GM12864 (cell line): ENCODE results near the gene NRCAM.

Experiments used
- DNase-seq: peaks from one replicate; pipeline ENCODE4 v3.0.0-alpha.2; 2011; ENCODE audit warnings: low read depth
- H3K4me3 ChIP-seq: 2 replicates; pipeline ENCODE4 v1.5.1; 2011; ENCODE audit warnings: mild to moderate bottlenecking, low read depth, low read length, control low read depth
- TF ChIP-seq, protein P1 (sequence below): IDR thresholded peaks from 2 replicates; pipeline ENCODE4 v1.5.1; 2011; ENCODE audit warnings: low read depth, mild to moderate bottlenecking, moderate library complexity, low read length, control low read depth, inconsistent platforms; ENCODE audit errors: missing control alignments

The NRCAM gene

DNA sequence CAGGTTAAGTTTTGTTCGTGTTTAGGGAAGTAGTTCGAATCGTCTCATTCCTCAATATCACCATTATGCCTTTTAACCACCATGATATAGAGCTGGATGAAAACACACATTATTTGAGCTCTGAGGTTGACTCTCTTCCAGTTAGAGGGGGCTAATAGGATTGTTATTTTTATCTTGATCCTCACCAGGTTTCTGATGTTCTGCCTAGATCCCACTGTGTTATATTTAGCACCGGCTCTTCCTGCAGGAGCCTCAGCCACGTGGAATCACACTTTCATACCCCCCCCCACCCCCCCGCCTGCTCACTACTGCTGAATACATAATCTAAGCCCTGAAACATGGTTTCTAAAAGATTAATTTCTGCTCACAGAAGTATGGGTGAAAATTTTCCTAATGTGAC lies 88.3 kb downstream of the NRCAM start:
- no peak for DNase-seq
- TF ChIP-seq, protein P1, sequence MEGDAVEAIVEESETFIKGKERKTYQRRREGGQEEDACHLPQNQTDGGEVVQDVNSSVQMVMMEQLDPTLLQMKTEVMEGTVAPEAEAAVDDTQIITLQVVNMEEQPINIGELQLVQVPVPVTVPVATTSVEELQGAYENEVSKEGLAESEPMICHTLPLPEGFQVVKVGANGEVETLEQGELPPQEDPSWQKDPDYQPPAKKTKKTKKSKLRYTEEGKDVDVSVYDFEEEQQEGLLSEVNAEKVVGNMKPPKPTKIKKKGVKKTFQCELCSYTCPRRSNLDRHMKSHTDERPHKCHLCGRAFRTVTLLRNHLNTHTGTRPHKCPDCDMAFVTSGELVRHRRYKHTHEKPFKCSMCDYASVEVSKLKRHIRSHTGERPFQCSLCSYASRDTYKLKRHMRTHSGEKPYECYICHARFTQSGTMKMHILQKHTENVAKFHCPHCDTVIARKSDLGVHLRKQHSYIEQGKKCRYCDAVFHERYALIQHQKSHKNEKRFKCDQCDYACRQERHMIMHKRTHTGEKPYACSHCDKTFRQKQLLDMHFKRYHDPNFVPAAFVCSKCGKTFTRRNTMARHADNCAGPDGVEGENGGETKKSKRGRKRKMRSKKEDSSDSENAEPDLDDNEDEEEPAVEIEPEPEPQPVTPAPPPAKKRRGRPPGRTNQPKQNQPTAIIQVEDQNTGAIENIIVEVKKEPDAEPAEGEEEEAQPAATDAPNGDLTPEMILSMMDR = no peak
- no peak overlapping the region for H3K4me3 ChIP-seq

DNA sequence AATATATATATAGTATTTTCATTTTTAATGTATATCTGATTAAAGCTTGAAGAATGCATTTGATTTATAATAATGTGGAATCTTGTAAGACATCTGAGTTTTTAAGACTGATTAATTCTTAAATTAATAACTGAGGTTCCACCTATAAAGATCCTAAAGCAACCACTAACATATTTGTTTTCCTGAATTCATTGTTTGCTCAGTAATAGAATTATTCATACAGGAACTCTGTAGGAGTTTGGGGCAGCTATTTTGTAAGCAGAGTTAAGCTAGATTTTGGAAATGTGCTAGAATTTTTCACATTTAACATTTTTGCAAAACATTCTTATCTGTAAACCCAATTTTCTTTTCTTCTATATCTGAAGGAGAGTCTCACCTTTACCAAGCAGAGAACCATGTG lies 88.9 kb downstream of the NRCAM start:
- no peak overlapping the region for H3K4me3 ChIP-seq
- TF ChIP-seq, protein P1 = no peak
- no peak for DNase-seq

DNA sequence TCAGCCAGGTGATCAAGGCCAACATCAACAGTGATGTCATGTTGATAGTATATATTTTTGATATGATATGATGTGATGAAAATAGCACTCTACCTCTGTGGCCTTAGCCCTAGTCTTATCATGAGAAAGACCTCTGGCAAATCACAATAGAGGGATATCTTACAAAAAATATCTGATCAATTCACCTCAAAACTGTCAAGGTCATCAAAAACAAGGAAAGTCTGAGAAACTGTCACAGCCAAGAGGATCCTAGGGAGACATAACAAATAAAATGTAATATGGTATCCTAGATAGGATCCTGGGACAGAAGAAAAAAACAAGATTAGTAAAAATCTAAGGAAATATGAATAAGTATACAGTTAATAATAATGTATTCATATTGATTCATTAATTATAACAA lies 92.6 kb downstream of the NRCAM start:
- DNase-seq = no peak
- no peak overlapping the region for H3K4me3 ChIP-seq
- TF ChIP-seq, protein P1 = no peak

DNA sequence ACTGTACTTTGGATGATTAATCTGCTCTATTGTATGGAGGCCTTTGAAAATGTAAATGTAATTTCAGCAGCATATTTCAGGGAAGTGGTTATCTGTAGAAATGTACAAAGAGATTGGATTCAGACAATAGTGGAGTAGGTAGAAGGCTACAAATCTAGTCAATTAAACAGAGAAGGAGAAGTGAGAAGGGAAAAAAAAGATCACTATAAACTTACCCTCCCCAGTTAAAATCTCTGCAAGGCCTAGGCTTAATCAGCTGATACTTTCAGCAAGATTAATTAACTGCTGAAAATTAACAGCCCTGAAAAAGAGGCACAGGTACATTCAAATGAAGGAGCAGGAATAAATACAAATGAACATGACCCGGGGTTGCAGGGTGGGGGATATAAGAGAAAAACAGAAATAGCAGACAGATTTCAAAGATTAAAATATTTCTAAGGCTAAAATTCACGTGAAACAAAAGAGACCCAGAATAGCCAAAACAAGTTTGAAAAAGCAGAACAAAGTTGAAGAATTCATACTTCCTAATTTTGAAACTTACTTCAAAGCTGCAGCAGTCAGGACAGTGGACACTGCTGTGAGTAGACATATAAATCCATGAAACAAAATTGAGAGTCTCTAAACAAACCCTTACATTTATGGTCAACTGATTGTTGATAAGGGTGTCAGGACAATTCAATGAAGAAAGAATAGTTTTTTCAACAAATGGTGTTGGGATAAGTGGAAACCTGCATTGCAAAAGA lies 96.0 kb downstream of the NRCAM start:
- no peak for DNase-seq
- no peak overlapping the region for H3K4me3 ChIP-seq
- TF ChIP-seq, protein P1 = no peak

DNA sequence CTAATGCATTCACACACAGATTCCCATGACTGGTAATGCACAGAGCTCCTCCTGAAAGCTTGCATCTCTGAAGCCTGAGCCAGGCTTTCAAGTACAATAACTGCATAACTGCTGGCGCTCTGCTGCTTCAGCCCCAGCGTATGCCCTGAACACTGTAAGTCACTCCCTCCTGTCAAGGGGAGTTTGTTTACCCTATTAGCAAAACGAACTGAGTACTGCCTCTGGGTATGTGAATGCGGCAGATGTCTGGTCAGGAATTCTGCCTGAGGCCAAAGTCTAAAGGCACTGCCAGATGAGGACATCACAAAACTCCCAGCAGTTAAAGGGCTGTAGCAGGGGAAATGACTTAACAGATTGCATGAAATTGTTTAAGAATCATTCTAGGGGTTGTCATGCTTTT lies 97.7 kb downstream of the NRCAM start:
- no peak overlapping the region for H3K4me3 ChIP-seq
- TF ChIP-seq, protein P1 = no peak
- DNase-seq = no peak

DNA sequence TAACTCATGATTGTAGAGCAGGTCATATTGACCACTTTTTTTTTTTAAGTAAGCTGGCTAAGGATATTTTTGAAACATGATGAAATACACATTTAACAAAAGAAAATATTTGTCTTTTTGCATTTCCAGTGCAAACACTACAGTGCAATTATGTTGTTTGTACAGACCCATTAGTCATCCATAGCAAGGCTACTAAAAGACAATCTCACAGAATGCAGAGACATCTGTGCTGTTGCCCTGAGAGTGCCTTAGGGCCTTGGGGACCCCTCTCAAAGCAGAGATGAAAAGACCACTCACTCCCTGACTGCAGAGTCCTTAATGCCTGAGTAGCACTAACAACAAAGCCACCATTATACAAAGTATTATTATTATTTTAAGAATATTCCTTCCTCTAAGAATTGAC lies 104.5 kb downstream of the NRCAM start:
- TF ChIP-seq, protein P1 = no peak
- H3K4me3 ChIP-seq = no peak overlapping the region
- DNase-seq = no peak

DNA sequence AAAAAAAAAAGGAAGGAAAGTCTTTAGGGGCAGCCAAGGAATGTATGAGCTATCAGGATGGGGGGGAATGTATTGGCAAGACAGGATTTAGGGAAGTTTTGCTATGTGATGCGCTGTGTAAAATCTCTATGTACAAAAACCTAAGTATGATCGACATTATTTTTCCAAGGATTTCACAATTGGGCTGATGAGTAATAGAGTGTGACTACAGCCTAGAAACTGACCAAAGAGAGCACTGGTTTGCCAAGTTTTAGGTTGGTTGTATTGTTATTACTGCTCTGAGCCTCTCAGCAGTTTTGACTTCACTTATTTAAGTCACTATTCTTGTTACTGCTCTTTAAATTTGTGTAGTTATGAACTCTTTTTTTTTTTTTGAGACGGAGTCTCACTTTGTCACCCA lies 107.3 kb downstream of the NRCAM start:
- DNase-seq = no peak
- TF ChIP-seq, protein P1 = no peak
- no peak overlapping the region for H3K4me3 ChIP-seq
